Thyroid gland (tissue), 4 donors: Measurements from ENCODE around the gene MX2.

Source experiments
- CTCF ChIP-seq, 6 experiments: fragments of 200-600 bp in 3 of 6; fragments of 450-650 bp in 3 of 6; sonication (generic) in 3 of 6; IDR thresholded peaks; one replicate each; pipeline ENCODE4 v1.5.1; 2016 to 2019; ENCODE audit warnings: antibody characterized with exemption in 6 of 6, mild to moderate bottlenecking in 2 of 6, inconsistent platforms in 1 of 6, moderate library complexity in 1 of 6
- POLR2A ChIP-seq, 2 donors: fragments of 450-650 bp; IDR thresholded peaks; one replicate each; pipeline ENCODE4 v1.6.1; 2017; ENCODE audit warnings: antibody characterized with exemption in 2 of 2, mild to moderate bottlenecking in 2 of 2, moderate library complexity in 1 of 2

DNA sequence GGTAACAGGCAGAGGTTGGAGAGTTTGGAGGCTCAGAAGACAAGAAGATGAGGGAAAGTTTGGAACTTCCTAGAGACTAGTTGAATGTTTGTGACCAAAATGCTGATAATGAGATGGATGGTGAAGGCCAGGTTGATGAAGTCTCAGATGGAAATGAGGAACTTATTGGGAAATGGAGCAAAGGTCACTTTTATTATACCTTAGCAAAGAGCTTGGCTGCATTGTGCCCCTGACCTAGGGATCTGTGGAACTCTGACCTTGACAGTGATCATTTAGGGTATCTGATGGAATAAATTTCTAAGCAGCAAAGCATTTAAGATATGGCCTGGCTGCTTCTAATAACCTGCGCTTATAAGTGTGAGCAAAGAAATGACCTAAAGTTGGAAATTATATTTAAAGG is 28.1 kb upstream of the MX2 start:
- TF ChIP-seq POLR2A (IDR thresholded peaks at IDR 0.05) (no peak), CTCF (IDR thresholded peaks at IDR 0.05) (no peak)
